ENCODE data around the gene F13A1. TPM values are rescaled to one million over a fixed set of nuclear protein-coding genes. Genes with fewer than 3 reads are reported as not detected.

Gene F13A1
- total and polyA plus RNA-seq, 2 experiments from 2014 or later: not detected

GRCh38 chr6:6179858-6180623 is 140.4 kb downstream of the F13A1 start:
- no peak for DNase-seq
- H3K9ac ChIP-seq: no peak overlapping the region
- H3F3A ChIP-seq (ENCODE audit: insufficient read depth): no peaks in the 10 kb centered on the region
- H4K20me1 ChIP-seq (ENCODE audit: insufficient read depth): no peaks in the 10 kb centered on the region
- no peak overlapping the region for H3K4me2 ChIP-seq (ENCODE audit: unreplicated experiment)
- H3K27ac ChIP-seq: no peak overlapping the region
- H3K9me2 ChIP-seq (ENCODE audit: insufficient read depth): no peaks in the 10 kb centered on the region
- H3K79me2 ChIP-seq (ENCODE audit: insufficient read depth): no peaks in the 10 kb centered on the region
- no peak overlapping the region for H2AFZ ChIP-seq
- H3K36me3 ChIP-seq (ENCODE audit: low read depth): no peaks in the 10 kb centered on the region
- TF ChIP-seq EZH2 (IDR thresholded peaks at IDR 0.05; ENCODE audit: insufficient read depth, poor library complexity, severe bottlenecking): no peak
- TF ChIP-seq EZH2phosphoT487 (IDR thresholded peaks at IDR 0.05; ENCODE audit: insufficient read depth, low read depth): no peak
- WGBS, 2 experiments (ENCODE audit: low coverage in 1 of 2, low lambda C conversion rate in 2 of 2, missing lambda C conversion rate in 2 of 2): 60 to 63% methylated on average over 11 of the region's 11 CpGs
- in situ Hi-C loops (cut with MboI): no loop called here
- no peaks in the 10 kb centered on the region for H3K4me1 ChIP-seq (ENCODE audit: insufficient read depth)
- H3K4me3 ChIP-seq: no peak overlapping the region
- no peaks in the 10 kb centered on the region for H3K9me3 ChIP-seq (ENCODE audit: low read depth)
- no peaks in the 10 kb centered on the region for H3K27me3 ChIP-seq (replicated peaks; ENCODE audit: insufficient read depth)

GRCh38 chr6:6178795-6179194 is 141.7 kb downstream of the F13A1 start:
- Histone ChIP-seq H3F3A (ENCODE audit: insufficient read depth) (no peaks in the 10 kb centered on the region), H4K20me1 (ENCODE audit: insufficient read depth) (no peaks in the 10 kb centered on the region), H3K9me2 (ENCODE audit: insufficient read depth) (no peaks in the 10 kb centered on the region), H3K27me3 (replicated peaks; ENCODE audit: insufficient read depth) (no peaks in the 10 kb centered on the region), H3K27ac (no peak overlapping the region), H3K9me3 (ENCODE audit: low read depth) (no peaks in the 10 kb centered on the region), H3K79me2 (ENCODE audit: insufficient read depth) (no peaks in the 10 kb centered on the region), H3K4me1 (ENCODE audit: insufficient read depth) (no peaks in the 10 kb centered on the region), H2AFZ (no peak overlapping the region), H3K9ac (no peak overlapping the region), H3K4me2 (ENCODE audit: unreplicated experiment) (no peak overlapping the region), H3K36me3 (ENCODE audit: low read depth) (no peaks in the 10 kb centered on the region), H3K4me3 (no peak overlapping the region)
- 77 to 84% methylated on average over 6 of the region's 6 CpGs for WGBS, 2 experiments (ENCODE audit: low coverage in 1 of 2, low lambda C conversion rate in 2 of 2, missing lambda C conversion rate in 2 of 2)
- no peak for TF ChIP-seq EZH2 (IDR thresholded peaks at IDR 0.05; ENCODE audit: insufficient read depth, poor library complexity, severe bottlenecking)
- no peak for TF ChIP-seq EZH2phosphoT487 (IDR thresholded peaks at IDR 0.05; ENCODE audit: insufficient read depth, low read depth)
- in situ Hi-C loops (cut with MboI): no loop called here
- no peak for DNase-seq

- no peaks in the 10 kb centered on the region for H3K79me2 ChIP-seq (ENCODE audit: insufficient read depth)
- in situ Hi-C loops (cut with MboI): no loop called here
Measured at GRCh38 chr6:6177754-6178153, 142.7 kb downstream of the F13A1 start.

DNA sequence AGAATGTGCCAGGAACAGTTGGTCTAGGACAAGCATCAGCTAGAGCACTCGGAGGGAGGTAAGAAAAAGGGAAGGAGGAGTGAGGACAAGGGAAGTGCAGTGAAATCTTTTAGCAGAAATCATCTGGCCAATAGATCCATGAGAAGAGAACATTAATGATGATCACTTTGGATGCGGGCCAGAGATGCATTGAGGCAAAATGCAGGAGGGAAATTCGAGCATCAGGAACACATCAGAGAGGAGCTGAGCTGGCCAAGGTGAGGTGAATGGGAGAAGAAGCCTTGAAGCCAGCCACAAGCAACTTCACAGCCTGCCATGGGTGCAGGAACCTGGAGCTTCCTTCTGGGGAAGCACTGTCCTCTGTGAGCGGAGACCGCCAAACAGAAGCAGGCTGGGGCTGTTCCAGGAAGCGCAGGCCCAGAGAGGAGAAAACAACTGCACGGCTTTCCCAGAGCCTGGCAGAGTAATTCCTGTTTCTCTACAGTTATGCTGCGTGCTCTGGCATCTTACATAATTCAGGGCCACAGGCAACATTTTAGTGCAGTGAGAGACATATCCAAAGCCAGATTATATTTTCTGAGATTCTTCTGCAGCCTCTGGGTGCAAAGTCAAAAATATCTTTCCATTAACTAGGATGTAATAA is 143.8 kb downstream of the F13A1 start:
- H3K4me1 ChIP-seq (ENCODE audit: insufficient read depth): no peaks in the 10 kb centered on the region
- no peak overlapping the region for H3K9ac ChIP-seq
- no peaks in the 10 kb centered on the region for H3F3A ChIP-seq (ENCODE audit: insufficient read depth)
- no peaks in the 10 kb centered on the region for H3K27me3 ChIP-seq (replicated peaks; ENCODE audit: insufficient read depth)
- DNase-seq: no peak
- TF ChIP-seq EZH2phosphoT487 (IDR thresholded peaks at IDR 0.05; ENCODE audit: insufficient read depth, low read depth) (no peak), EZH2 (IDR thresholded peaks at IDR 0.05; ENCODE audit: insufficient read depth, poor library complexity, severe bottlenecking) (no peak)
- no peaks in the 10 kb centered on the region for H3K9me2 ChIP-seq (ENCODE audit: insufficient read depth)
- no peaks in the 10 kb centered on the region for H3K9me3 ChIP-seq (ENCODE audit: low read depth)
- 29 to 36% methylated on average over 8 of the region's 8 CpGs for WGBS, 2 experiments (ENCODE audit: low coverage in 1 of 2, low lambda C conversion rate in 2 of 2, missing lambda C conversion rate in 2 of 2)
- in situ Hi-C loops (cut with MboI): no loop called here
- no peaks in the 10 kb centered on the region for H3K36me3 ChIP-seq (ENCODE audit: low read depth)
- no peak overlapping the region for H3K4me2 ChIP-seq (ENCODE audit: unreplicated experiment)
- H3K27ac ChIP-seq: no peak overlapping the region
- no peaks in the 10 kb centered on the region for H4K20me1 ChIP-seq (ENCODE audit: insufficient read depth)
- no peak overlapping the region for H3K4me3 ChIP-seq
- no peaks in the 10 kb centered on the region for H3K79me2 ChIP-seq (ENCODE audit: insufficient read depth)
- H2AFZ ChIP-seq: no peak overlapping the region

More at GRCh38 chr6:6177754-6178153, 142.7 kb downstream of the F13A1 start:
- 47 to 50% methylated on average over 4 of the region's 4 CpGs for WGBS, 2 experiments (ENCODE audit: low coverage in 1 of 2, low lambda C conversion rate in 2 of 2, missing lambda C conversion rate in 2 of 2)
- H3K4me2 ChIP-seq (ENCODE audit: unreplicated experiment): no peak overlapping the region
- no peaks in the 10 kb centered on the region for H3K9me3 ChIP-seq (ENCODE audit: low read depth)
- TF ChIP-seq EZH2phosphoT487 (IDR thresholded peaks at IDR 0.05; ENCODE audit: insufficient read depth, low read depth) (no peak), EZH2 (IDR thresholded peaks at IDR 0.05; ENCODE audit: insufficient read depth, poor library complexity, severe bottlenecking) (no peak)
- no peaks in the 10 kb centered on the region for H4K20me1 ChIP-seq (ENCODE audit: insufficient read depth)
- no peak for DNase-seq
- no peak overlapping the region for H2AFZ ChIP-seq
- no peaks in the 10 kb centered on the region for H3K27me3 ChIP-seq (replicated peaks; ENCODE audit: insufficient read depth)
- H3K4me1 ChIP-seq (ENCODE audit: insufficient read depth): no peaks in the 10 kb centered on the region
- H3K36me3 ChIP-seq (ENCODE audit: low read depth): no peaks in the 10 kb centered on the region
- no peaks in the 10 kb centered on the region for H3K9me2 ChIP-seq (ENCODE audit: insufficient read depth)
- no peaks in the 10 kb centered on the region for H3F3A ChIP-seq (ENCODE audit: insufficient read depth)
- H3K27ac ChIP-seq: no peak overlapping the region
- H3K4me3 ChIP-seq: no peak overlapping the region
- H3K9ac ChIP-seq: no peak overlapping the region
